Ovary (tissue), 9 donors: ENCODE results near the gene TPST2. TPM values are rescaled to one million over a fixed set of nuclear protein-coding genes. Genes with fewer than 3 reads are reported as not detected.

ENCODE experiments used
- DNase-seq, 5 donors: peaks; one replicate each; pipeline ENCODE4 v3.0.0-alpha.2; 2019 to 2020
- H3K27ac ChIP-seq, 2 donors: fragments of 200-600 bp; one replicate each; pipeline versions ENCODE4 v1.5.1 to v1.8.0; 2019 to 2022
- H3K27me3 ChIP-seq: fragments of 200-600 bp; one replicate; pipeline ENCODE4 v1.8.0; 2022
- H3K36me3 ChIP-seq: fragments of 200-600 bp; sonication (generic); one replicate; pipeline ENCODE4 v1.5.1; 2019
- H3K4me1 ChIP-seq: one replicate; pipeline ENCODE4 v1.8.1; 2013; ENCODE audit warnings: mild to moderate bottlenecking, moderate library complexity; ENCODE audit not compliant: insufficient read depth
- H3K4me3 ChIP-seq: fragments of 200-600 bp; sonication (generic); one replicate; pipeline ENCODE4 v1.5.1; 2017
- H3K9me3 ChIP-seq, 2 donors: fragments of 200-600 bp in 1 of 2; sonication (generic) in 1 of 2; one replicate each; pipeline versions ENCODE4 v1.5.1 to v1.8.1; 2013 to 2019; ENCODE audit warnings: mild to moderate bottlenecking in 1 of 2, moderate library complexity in 1 of 2
- CTCF ChIP-seq, 3 donors: fragments of 450-650 bp in 2 of 3; fragments of 200-600 bp in 1 of 3; IDR thresholded peaks; one replicate each; pipeline versions ENCODE4 v1.5.1 to v1.8.0; 2016 to 2022; ENCODE audit warnings: antibody characterized with exemption in 3 of 3, mild to moderate bottlenecking in 1 of 3
- EP300 ChIP-seq: sonication (generic); formaldehyde crosslinking; IDR thresholded peaks from one replicate; pipeline ENCODE4 v1.6.1; 2017; ENCODE audit warnings: antibody characterized with exemption
- POLR2A ChIP-seq: fragments of 450-650 bp; IDR thresholded peaks from one replicate; pipeline ENCODE4 v1.6.1; 2017; ENCODE audit warnings: antibody characterized with exemption, mild to moderate bottlenecking, moderate library complexity
- WGBS, 3 donors: extraction: QIAGEN DNeasy Blood & Tissue Kit in 1 of 3; methylation state at CpG; one replicate each; pipeline versions ENCODE4 v1.1.5 to v1.1.7; 2013 to 2017; 5-methylcytosine and 5-hydroxymethylcytosine counted together
- intact Hi-C, 4 donors: fragments of 100-400 bp; cut with DNase I; formaldehyde crosslinking; loops; one replicate each; pipeline versions ENCODE4 v1.11.0 to v1.15.1; 2022 to 2023
- polyA plus RNA-seq, 2 donors: library from polyadenylated mRNA; stranded (reverse); fragments of 200-250 nt in 1 of 2; fragments of 350-450 nt in 1 of 2; fragmentation: Illumina TruSeq in 1 of 2; extraction: RNeasy Lipid Tissue Mini Kit (QIAGEN cat#74804) in 1 of 2; gene quantifications; one replicate each; pipeline ENCODE4 v1.2.3, GENCODE V29; 2013 to 2014
- total RNA-seq, 7 donors: library from RNA; depleted of rRNA in 2 of 7; stranded (reverse); fragments of >200 nt in 2 of 7; fragmentation: NEBNext Ultra II Directional in 3 of 7; extraction: Animal tissue kit (Norgen Biotek cat#: 25700) in 3 of 7; gene quantifications; one replicate each; pipeline versions ENCODE4 v1.1.0 to v1.2.4, GENCODE V29; 2016 to 2023
- donor health status: DM: no; HTN: no; CAD: no; lungs with moderate emphysema.
- donor health status: DM: no; HTN: no; CAD: no.
- donor health status: Bipolar disorder and iron deficiency.
- donor health status: DM: yes; HTN: yes; CAD: no.
- donor health status: DM: no; HTN: no; CAD: no.
- donor health status: DM: yes; HTN: yes; CAD: no.

Gene TPST2
- total and polyA plus RNA-seq, 9 donors: 10.5 to 28.5 (median 15.0) TPM

DNA sequence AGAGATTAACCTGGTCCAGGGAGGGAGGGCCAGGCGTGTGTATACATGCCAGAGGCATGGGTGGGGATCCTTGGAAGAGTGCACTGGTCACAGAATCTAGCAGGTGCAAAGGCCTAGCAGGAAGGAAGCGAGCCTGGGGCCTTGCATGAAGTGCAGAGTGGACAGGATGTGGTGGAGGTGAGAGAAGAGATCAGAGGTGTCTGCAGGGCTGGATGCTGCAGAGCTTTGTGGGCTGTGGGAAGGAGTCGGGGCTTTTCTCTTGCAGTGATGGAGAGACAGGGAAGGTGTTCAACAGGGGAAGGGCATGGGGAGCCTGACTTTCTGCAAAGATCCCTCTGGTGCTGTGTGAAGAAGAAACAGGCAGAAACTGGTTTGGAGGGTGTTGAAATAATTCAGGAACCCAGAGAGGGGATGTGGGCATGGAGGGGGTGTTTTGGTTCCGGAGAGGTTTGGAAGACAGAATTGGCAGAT is 2.5 kb upstream of the TPST2 start:
- H3K27ac ChIP-seq: no peak overlapping the region
- intact Hi-C loops: no loop called here
- 77 to 88% (median 80%) methylated on average over 4 of the region's 4 CpGs for WGBS, 3 donors
- peaks cover 2% of the 10 kb centered on the region for H3K4me1 ChIP-seq
- no peaks in the 10 kb centered on the region for H3K27me3 ChIP-seq
- H3K36me3 ChIP-seq: no peaks in the 10 kb centered on the region
- no peak overlapping the region for H3K4me3 ChIP-seq
- H3K9me3 ChIP-seq: no peaks in the 10 kb centered on the region
- TF ChIP-seq POLR2A (no peak), EP300 (no peak), CTCF (IDR thresholded peaks at IDR 0.05) (no peak)
- no peak for DNase-seq

DNA sequence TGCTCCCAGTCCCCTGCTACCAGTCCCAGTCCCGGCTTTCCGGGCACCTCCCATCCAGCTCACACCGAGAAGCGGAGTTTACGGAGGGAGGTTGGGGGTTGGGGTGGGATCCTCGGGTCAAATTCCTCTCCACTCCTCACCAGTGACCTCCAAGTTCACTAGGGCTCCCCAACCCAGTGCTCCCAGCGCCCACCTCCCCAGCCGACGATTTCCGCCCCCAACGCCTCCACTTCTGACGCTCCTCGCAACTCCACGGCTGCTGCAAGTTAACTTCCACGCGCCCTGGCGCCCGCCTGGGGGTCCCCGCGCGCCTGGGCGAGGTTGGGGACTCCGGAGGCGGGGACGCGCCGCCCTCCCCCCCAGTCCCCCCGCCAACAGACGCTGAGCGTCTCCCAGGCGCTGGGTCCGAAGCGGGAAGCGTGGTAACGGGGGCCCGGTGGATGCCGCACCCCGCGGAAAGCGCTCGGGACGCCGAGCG is 526 bp downstream of the TPST2 start:
- intact Hi-C loops: loop anchor here in 1 of 4 donors (10.0 kb wide), 1 partner anchor 105 kb away; the partner anchor contains the start of genes HPS4 and SRRD
- Histone ChIP-seq H3K27me3 (no peaks in the 10 kb centered on the region), H3K4me3 (peak overlapping the region; percentile 93), H3K9me3 (no peaks in the 10 kb centered on the region), H3K27ac (peak overlapping the region; percentile 16 to 58), H3K36me3 (no peaks in the 10 kb centered on the region), H3K4me1 (peaks cover 2% of the 10 kb centered on the region)
- DNase-seq: peak in 2 of 5 donors; percentile 16 to 35
- TF ChIP-seq EP300 (no peak), POLR2A (no peak), CTCF (IDR thresholded peaks at IDR 0.05) (no peak)
- 0 to 1% (median 1%) methylated on average over 30 to 44 of the region's 44 CpGs for WGBS, 3 donors

DNA sequence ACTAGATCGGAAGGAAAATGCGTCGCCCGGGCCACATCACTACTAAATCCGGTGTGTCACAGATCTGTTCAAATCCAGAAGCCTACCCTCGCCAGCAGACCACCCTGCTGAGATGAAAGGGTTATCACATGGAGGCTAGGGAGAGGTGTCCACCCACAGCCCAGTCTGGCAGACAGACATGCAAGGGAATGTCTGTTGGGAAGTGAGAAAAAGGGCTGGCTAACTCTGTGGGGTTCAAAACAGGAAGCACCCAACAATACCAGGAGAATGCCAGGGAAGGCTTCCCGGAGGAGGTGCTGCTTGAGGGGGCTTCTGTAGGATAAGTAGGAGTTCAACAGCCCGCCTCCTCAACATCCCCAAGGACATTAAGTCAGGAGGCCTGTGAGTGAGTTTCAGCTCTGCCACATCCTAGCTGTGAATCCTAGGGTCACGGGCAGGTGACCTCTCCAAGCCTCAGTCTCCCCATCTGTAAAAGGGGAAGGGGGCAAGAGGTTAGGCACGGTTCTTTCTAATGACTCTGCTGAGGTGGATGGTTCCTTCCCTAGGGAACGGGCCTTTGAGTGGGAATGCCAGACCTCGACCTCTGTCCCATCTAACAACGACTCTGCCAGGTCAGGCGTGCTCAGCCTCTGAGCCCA is 1.1 kb downstream of the TPST2 start:
- Histone ChIP-seq H3K4me1 (peaks cover 2% of the 10 kb centered on the region), H3K36me3 (no peaks in the 10 kb centered on the region), H3K9me3 (no peaks in the 10 kb centered on the region), H3K4me3 (peak overlapping the region; percentile 93), H3K27ac (peak overlapping the region; percentile 16 to 58), H3K27me3 (no peaks in the 10 kb centered on the region)
- peak in 1 of 5 donors; percentile 20 for DNase-seq
- TF ChIP-seq CTCF (IDR thresholded peaks at IDR 0.05): no peak
- TF ChIP-seq POLR2A: no peak
- TF ChIP-seq EP300: no peak
- intact Hi-C loops: loop anchor here in 1 of 4 donors (10.0 kb wide), 1 partner anchor 104 kb away; the partner anchor contains the start of genes HPS4 and SRRD
- WGBS, 3 donors: 63 to 66% (median 65%) methylated on average over 14 of the region's 14 CpGs

- Histone ChIP-seq H3K4me1 (peaks cover 2% of the 10 kb centered on the region), H3K27ac (no peak overlapping the region), H3K4me3 (no peak overlapping the region), H3K36me3 (no peaks in the 10 kb centered on the region), H3K27me3 (no peaks in the 10 kb centered on the region), H3K9me3 (no peaks in the 10 kb centered on the region)
- WGBS, 3 donors: 78 to 96% (median 91%) methylated on average over 4 of the region's 4 CpGs
- intact Hi-C loops: loop anchor here in 1 of 4 donors (10.0 kb wide), 1 partner anchor 103 kb away; the partner anchor contains the start of genes HPS4 and SRRD
- DNase-seq: no peak
- TF ChIP-seq POLR2A (no peak), CTCF (IDR thresholded peaks at IDR 0.05) (no peak), EP300 (no peak)
Measured at GRCh38 chr22:26587991-26588613, 1.8 kb downstream of the TPST2 start.
